ENCODE data around the gene FBXO5. TPM values are rescaled to one million over a fixed set of nuclear protein-coding genes. Genes with fewer than 3 reads are reported as not detected.

The FBXO5 gene
- 31.4 and 34.6 TPM in 2 replicates for total RNA-seq

- intact Hi-C loops (cut with micrococcal nuclease), result loop anchor here (2.0 to 5.0 kb wide), 5 partner anchors 30 to 1592 kb away; partner anchors contain the start of gene ZBTB2
- DNase-seq (ENCODE audit: low spot score), result peak; percentile 97
- Mint-ChIP-seq H3K4me3 (ENCODE audit: low read depth) (peak within 1 kb of the TSS; percentile 97), H3K27ac (peak within 1 kb of the TSS; percentile 100), H3K9me3 (no peaks in the 10 kb centered on the region), H3K36me3 (ENCODE audit: low read depth) (peaks cover 58% of the 10 kb centered on the region), H3K27me3 (ENCODE audit: low read depth) (no peaks in the 10 kb centered on the region), H3K4me1 (ENCODE audit: low read depth) (peaks cover 43% of the 10 kb centered on the region)
Observed at GRCh38 chr6:152982904-152983636, at the start of gene FBXO5. Gene FBXO5, minus strand, starts transcription at chr6:152983041. Its CDS starts 82 bp downstream, at chr6:152982959.

- H3K27ac Mint-ChIP-seq, result no peak overlapping the region
- intact Hi-C loops (cut with micrococcal nuclease), result loop anchor here (1.0 to 10.0 kb wide), 3 partner anchors 268 to 482 kb away; no protein-coding TSS in a partner anchor
Observed at GRCh38 chr6:153032255-153032882, 49.5 kb upstream of the FBXO5 start.

GRCh38 chr6:153031335-153031955, 48.6 kb upstream of the FBXO5 start:
- peaks cover 28% of the 10 kb centered on the region for H3K27me3 Mint-ChIP-seq (ENCODE audit: low read depth)
- no peaks in the 10 kb centered on the region for H3K36me3 Mint-ChIP-seq (ENCODE audit: low read depth)
- intact Hi-C loops (cut with micrococcal nuclease), result loop anchor here (10.0 kb wide), 2 partner anchors 267 to 483 kb away; no protein-coding TSS in a partner anchor
- H3K9me3 Mint-ChIP-seq, result no peaks in the 10 kb centered on the region
- H3K4me3 Mint-ChIP-seq (ENCODE audit: low read depth), result no peak overlapping the region
- no peak overlapping the region for H3K27ac Mint-ChIP-seq
- H3K4me1 Mint-ChIP-seq (ENCODE audit: low read depth), result no peaks in the 10 kb centered on the region
- DNase-seq (ENCODE audit: low spot score), result no peak

More at GRCh38 chr6:153032255-153032882, 49.5 kb upstream of the FBXO5 start:
- peaks cover 23% of the 10 kb centered on the region for H3K27me3 Mint-ChIP-seq (ENCODE audit: low read depth)
- H3K4me3 Mint-ChIP-seq (ENCODE audit: low read depth), result no peak overlapping the region
- no peak for DNase-seq (ENCODE audit: low spot score)
- no peaks in the 10 kb centered on the region for H3K9me3 Mint-ChIP-seq
- H3K36me3 Mint-ChIP-seq (ENCODE audit: low read depth), result no peaks in the 10 kb centered on the region
- H3K4me1 Mint-ChIP-seq (ENCODE audit: low read depth), result no peaks in the 10 kb centered on the region

GRCh38 chr6:153028963-153029362, 46.1 kb upstream of the FBXO5 start:
- intact Hi-C loops (cut with micrococcal nuclease), result no loop called here
- Mint-ChIP-seq H3K27ac (no peak overlapping the region), H3K4me1 (ENCODE audit: low read depth) (peaks cover 4% of the 10 kb centered on the region), H3K4me3 (ENCODE audit: low read depth) (no peak overlapping the region), H3K9me3 (no peaks in the 10 kb centered on the region), H3K27me3 (ENCODE audit: low read depth) (peaks cover 32% of the 10 kb centered on the region), H3K36me3 (ENCODE audit: low read depth) (no peaks in the 10 kb centered on the region)
- no peak for DNase-seq (ENCODE audit: low spot score)

- Mint-ChIP-seq H3K27ac (no peak overlapping the region), H3K4me1 (ENCODE audit: low read depth) (peaks cover 4% of the 10 kb centered on the region), H3K9me3 (no peaks in the 10 kb centered on the region), H3K27me3 (ENCODE audit: low read depth) (peaks cover 34% of the 10 kb centered on the region), H3K36me3 (ENCODE audit: low read depth) (no peaks in the 10 kb centered on the region), H3K4me3 (ENCODE audit: low read depth) (no peak overlapping the region)
- intact Hi-C loops (cut with micrococcal nuclease), result no loop called here
- no peak for DNase-seq (ENCODE audit: low spot score)
Observed at GRCh38 chr6:153028286-153028685, 45.4 kb upstream of the FBXO5 start.

- intact Hi-C loops (cut with micrococcal nuclease), result no loop called here
- peaks cover 4% of the 10 kb centered on the region for H3K4me1 Mint-ChIP-seq (ENCODE audit: low read depth)
- H3K27ac Mint-ChIP-seq, result no peak overlapping the region
- no peak overlapping the region for H3K4me3 Mint-ChIP-seq (ENCODE audit: low read depth)
- H3K9me3 Mint-ChIP-seq, result no peaks in the 10 kb centered on the region
- DNase-seq (ENCODE audit: low spot score), result no peak
- no peaks in the 10 kb centered on the region for H3K36me3 Mint-ChIP-seq (ENCODE audit: low read depth)
- H3K27me3 Mint-ChIP-seq (ENCODE audit: low read depth), result peaks cover 38% of the 10 kb centered on the region
Observed at GRCh38 chr6:153027480-153027879, 44.6 kb upstream of the FBXO5 start.

GRCh38 chr6:153024709-153025017, 41.8 kb upstream of the FBXO5 start:
- Mint-ChIP-seq H3K4me1 (ENCODE audit: low read depth) (peaks cover 4% of the 10 kb centered on the region), H3K4me3 (ENCODE audit: low read depth) (no peak overlapping the region), H3K9me3 (no peaks in the 10 kb centered on the region), H3K36me3 (ENCODE audit: low read depth) (no peaks in the 10 kb centered on the region), H3K27ac (no peak overlapping the region), H3K27me3 (ENCODE audit: low read depth) (peaks cover 26% of the 10 kb centered on the region)
- intact Hi-C loops (cut with micrococcal nuclease), result loop anchor here (1.0 to 2.0 kb wide), 3 partner anchors 42 to 160 kb away; partner anchors contain the start of gene FBXO5
- DNase-seq (ENCODE audit: low spot score), result no peak

- peaks cover 4% of the 10 kb centered on the region for H3K4me1 Mint-ChIP-seq (ENCODE audit: low read depth)
- H3K36me3 Mint-ChIP-seq (ENCODE audit: low read depth), result no peaks in the 10 kb centered on the region
- H3K9me3 Mint-ChIP-seq, result no peaks in the 10 kb centered on the region
- intact Hi-C loops (cut with micrococcal nuclease), result loop anchor here (1.0 to 2.0 kb wide), 3 partner anchors 41 to 160 kb away; partner anchors contain the start of gene FBXO5
- H3K27me3 Mint-ChIP-seq (ENCODE audit: low read depth), result peaks cover 27% of the 10 kb centered on the region
- no peak overlapping the region for H3K4me3 Mint-ChIP-seq (ENCODE audit: low read depth)
- H3K27ac Mint-ChIP-seq, result no peak overlapping the region
- DNase-seq (ENCODE audit: low spot score), result peak; percentile 32
Observed at GRCh38 chr6:153023977-153024708, 41.3 kb upstream of the FBXO5 start.

GRCh38 chr6:153018355-153018754, 35.5 kb upstream of the FBXO5 start:
- no peak overlapping the region for H3K27ac Mint-ChIP-seq
- H3K4me3 Mint-ChIP-seq (ENCODE audit: low read depth), result no peak overlapping the region
- H3K36me3 Mint-ChIP-seq (ENCODE audit: low read depth), result no peaks in the 10 kb centered on the region
- DNase-seq (ENCODE audit: low spot score), result no peak
- no peaks in the 10 kb centered on the region for H3K4me1 Mint-ChIP-seq (ENCODE audit: low read depth)
- intact Hi-C loops (cut with micrococcal nuclease), result no loop called here
- H3K27me3 Mint-ChIP-seq (ENCODE audit: low read depth), result peaks cover 27% of the 10 kb centered on the region
- H3K9me3 Mint-ChIP-seq, result no peaks in the 10 kb centered on the region

- no peak overlapping the region for H3K4me3 Mint-ChIP-seq (ENCODE audit: low read depth)
- intact Hi-C loops (cut with micrococcal nuclease), result no loop called here
- no peak for DNase-seq (ENCODE audit: low spot score)
- no peaks in the 10 kb centered on the region for H3K9me3 Mint-ChIP-seq
- no peaks in the 10 kb centered on the region for H3K36me3 Mint-ChIP-seq (ENCODE audit: low read depth)
- peaks cover 29% of the 10 kb centered on the region for H3K27me3 Mint-ChIP-seq (ENCODE audit: low read depth)
- H3K27ac Mint-ChIP-seq, result no peak overlapping the region
- no peaks in the 10 kb centered on the region for H3K4me1 Mint-ChIP-seq (ENCODE audit: low read depth)
Observed at GRCh38 chr6:153016846-153017245, 34.0 kb upstream of the FBXO5 start.

GRCh38 chr6:153015094-153015640, 32.3 kb upstream of the FBXO5 start:
- Mint-ChIP-seq H3K4me1 (ENCODE audit: low read depth) (no peaks in the 10 kb centered on the region), H3K9me3 (no peaks in the 10 kb centered on the region), H3K36me3 (ENCODE audit: low read depth) (no peaks in the 10 kb centered on the region), H3K4me3 (ENCODE audit: low read depth) (no peak overlapping the region), H3K27me3 (ENCODE audit: low read depth) (peaks cover 34% of the 10 kb centered on the region), H3K27ac (no peak overlapping the region)
- intact Hi-C loops (cut with micrococcal nuclease), result no loop called here
- no peak for DNase-seq (ENCODE audit: low spot score)

- no peak for DNase-seq (ENCODE audit: low spot score)
- no peaks in the 10 kb centered on the region for H3K36me3 Mint-ChIP-seq (ENCODE audit: low read depth)
- intact Hi-C loops (cut with micrococcal nuclease), result no loop called here
- no peak overlapping the region for H3K27ac Mint-ChIP-seq
- H3K27me3 Mint-ChIP-seq (ENCODE audit: low read depth), result peaks cover 33% of the 10 kb centered on the region
- no peak overlapping the region for H3K4me3 Mint-ChIP-seq (ENCODE audit: low read depth)
- no peaks in the 10 kb centered on the region for H3K9me3 Mint-ChIP-seq
- H3K4me1 Mint-ChIP-seq (ENCODE audit: low read depth), result no peaks in the 10 kb centered on the region
Observed at GRCh38 chr6:153013438-153013837, 30.6 kb upstream of the FBXO5 start.
